SK-N-SH treated with all-trans-retinoic acid at 6 μM for 48 hours (cell line): ENCODE data around the gene DPYSL4.
A peak's percentile ranks its signal among the peaks of the same experiment; 100 is the strongest.

Experiments used
- ATAC-seq: fragments of 200-7000 bp; cut with Tn5 transposase; 3 replicates; pipeline ENCODE4 v1.9.1; 2020; ENCODE audit warnings: mild to moderate bottlenecking, moderate library complexity
- ARNTL ChIP-seq: fragments of 450-650 bp; formaldehyde crosslinking; IDR thresholded peaks from 2 replicates; pipeline ENCODE4 v1.5.0; 2020; ENCODE audit warnings: low read depth, mild to moderate bottlenecking, moderate library complexity, borderline replicate concordance
- BACH2 ChIP-seq: fragments of 250-450 bp; sonication (Bioruptor Pico); IDR thresholded peaks from 2 replicates; pipeline ENCODE4 v1.9.0; 2021; ENCODE audit warnings: mild to moderate bottlenecking, borderline replicate concordance
- CSDC2 ChIP-seq: fragments of 250-450 bp; sonication (Bioruptor Pico); IDR thresholded peaks from 2 replicates; pipeline ENCODE4 v1.5.0; 2020; ENCODE audit warnings: mild to moderate bottlenecking, moderate library complexity
- ESRRG ChIP-seq: fragments of 250-450 bp; sonication (Bioruptor Pico); IDR thresholded peaks from 2 replicates; pipeline ENCODE4 v1.6.1; 2021; ENCODE audit warnings: mild to moderate bottlenecking
- GLIS3 ChIP-seq: fragments of 250-450 bp; sonication (Bioruptor Pico); IDR thresholded peaks from 2 replicates; pipeline ENCODE4 v1.5.0; 2020; ENCODE audit warnings: mild to moderate bottlenecking, moderate library complexity
- ISL1 ChIP-seq: fragments of 250-450 bp; sonication (Bioruptor Pico); IDR thresholded peaks from 2 replicates; pipeline ENCODE4 v2.1.2; 2022; ENCODE audit warnings: mild to moderate bottlenecking, moderate library complexity
- OSR1 ChIP-seq: fragments of 250-450 bp; sonication (Bioruptor Pico); IDR thresholded peaks from 2 replicates; pipeline ENCODE4 v1.8.0; 2022; ENCODE audit warnings: moderate library complexity, mild to moderate bottlenecking, inconsistent platforms
- PATZ1 ChIP-seq: fragments of 250-450 bp; sonication (Bioruptor Pico); IDR thresholded peaks from 2 replicates; pipeline ENCODE4 v1.8.0; 2020; ENCODE audit warnings: mild to moderate bottlenecking, moderate library complexity, borderline replicate concordance
- PPARA ChIP-seq: fragments of 250-450 bp; sonication (Bioruptor Pico); IDR thresholded peaks from 2 replicates; pipeline ENCODE4 v1.5.0; 2020; ENCODE audit warnings: mild to moderate bottlenecking, borderline replicate concordance
- SNAI2 ChIP-seq: fragments of 250-450 bp; sonication (Bioruptor Pico); IDR thresholded peaks from 2 replicates; pipeline ENCODE4 v1.5.0; 2020; ENCODE audit warnings: mild to moderate bottlenecking, moderate library complexity
- TCF4 ChIP-seq: fragments of 250-450 bp; sonication (Bioruptor Pico); IDR thresholded peaks from 2 replicates; pipeline ENCODE4 v1.8.0; 2021; ENCODE audit warnings: mild to moderate bottlenecking, moderate library complexity, borderline replicate concordance
- TOX ChIP-seq: fragments of 250-450 bp; sonication (Bioruptor Pico); IDR thresholded peaks from 2 replicates; pipeline ENCODE4 v1.8.0; 2021; ENCODE audit warnings: mild to moderate bottlenecking, moderate library complexity, borderline replicate concordance
- ZC3H10 ChIP-seq: fragments of 250-450 bp; sonication (Bioruptor Pico); IDR thresholded peaks from 2 replicates; pipeline ENCODE4 v1.5.1; 2021; ENCODE audit warnings: mild to moderate bottlenecking, moderate library complexity
- ZFP3 ChIP-seq: fragments of 250-450 bp; sonication (Bioruptor Pico); IDR thresholded peaks from 2 replicates; pipeline ENCODE4 v1.5.0; 2020; ENCODE audit warnings: mild to moderate bottlenecking, moderate library complexity
- ZFP30 ChIP-seq: fragments of 450-650 bp; formaldehyde crosslinking; IDR thresholded peaks from 2 replicates; pipeline ENCODE4 v1.5.0; 2022; ENCODE audit warnings: mild to moderate bottlenecking, moderate library complexity
- ZNF565 ChIP-seq: fragments of 450-650 bp; formaldehyde crosslinking; conservative IDR thresholded peaks from 2 replicates; pipeline ENCODE4 v1.5.0; 2020; ENCODE audit warnings: low read depth, mild to moderate bottlenecking, moderate library complexity
- ZNF70 ChIP-seq: fragments of 450-650 bp; formaldehyde crosslinking; IDR thresholded peaks from 2 replicates; pipeline ENCODE4 v1.5.0; 2020; ENCODE audit warnings: mild to moderate bottlenecking, moderate library complexity
- ZNF8 ChIP-seq: fragments of 450-650 bp; formaldehyde crosslinking; IDR thresholded peaks from 2 replicates; pipeline ENCODE4 v1.5.0; 2020; ENCODE audit warnings: mild to moderate bottlenecking, moderate library complexity
- TF ChIP-seq, protein P1 (sequence below): fragments of 250-450 bp; sonication (Bioruptor Pico); IDR thresholded peaks from 2 replicates; pipeline ENCODE4 v1.5.0; 2020; ENCODE audit warnings: mild to moderate bottlenecking, moderate library complexity
- TF ChIP-seq, protein P2 (sequence below): fragments of 250-450 bp; sonication (Bioruptor Pico); IDR thresholded peaks from 2 replicates; pipeline ENCODE4 v1.5.1; 2020; ENCODE audit warnings: low read depth, mild to moderate bottlenecking, moderate library complexity
- TF ChIP-seq, protein P3 (sequence below): fragments of 250-450 bp; sonication (Bioruptor Pico); IDR thresholded peaks from 2 replicates; pipeline ENCODE4 v1.8.0; 2021; ENCODE audit warnings: low read depth, mild to moderate bottlenecking, moderate library complexity, borderline replicate concordance

The DPYSL4 gene

GRCh38 chr10:132207536-132208461, 21.1 kb downstream of the DPYSL4 start (continued):
- no peak for TF ChIP-seq BACH2
- no peak for TF ChIP-seq CSDC2

DNA sequence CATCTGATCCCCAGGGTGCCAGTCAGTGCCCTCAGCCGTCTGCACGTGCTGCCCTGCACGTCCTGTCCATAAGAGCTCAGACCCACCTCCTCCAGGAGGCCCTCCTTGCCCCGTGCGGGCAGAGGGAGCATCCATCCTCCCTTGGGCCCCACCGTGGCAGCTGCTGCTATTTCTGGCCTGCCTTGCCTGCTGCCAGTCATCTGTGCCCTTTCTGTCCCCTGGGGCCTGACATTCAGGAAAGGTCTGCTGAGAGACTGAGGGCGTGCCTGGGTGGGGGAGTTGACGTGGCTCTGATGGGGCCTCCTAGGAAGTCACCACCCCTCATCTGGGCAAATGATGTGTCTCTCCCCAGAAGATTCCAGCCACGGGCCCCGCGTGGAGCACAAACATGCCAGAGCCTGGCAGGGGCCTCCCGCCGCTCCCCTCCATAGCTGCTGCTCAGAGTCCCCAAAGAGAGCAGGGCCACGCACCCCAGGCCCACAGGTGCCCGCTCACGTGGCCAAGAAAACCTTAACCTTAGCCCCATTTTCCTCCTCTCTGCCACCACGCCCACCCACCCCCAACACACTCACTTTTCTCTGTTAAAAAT, 21.8 kb downstream of the DPYSL4 start:
- no peak for ATAC-seq
- TF ChIP-seq GLIS3 (CRISPR knock-in tag) = no peak
- no peak for TF ChIP-seq ZFP30
- TF ChIP-seq BACH2 = no peak

DNA sequence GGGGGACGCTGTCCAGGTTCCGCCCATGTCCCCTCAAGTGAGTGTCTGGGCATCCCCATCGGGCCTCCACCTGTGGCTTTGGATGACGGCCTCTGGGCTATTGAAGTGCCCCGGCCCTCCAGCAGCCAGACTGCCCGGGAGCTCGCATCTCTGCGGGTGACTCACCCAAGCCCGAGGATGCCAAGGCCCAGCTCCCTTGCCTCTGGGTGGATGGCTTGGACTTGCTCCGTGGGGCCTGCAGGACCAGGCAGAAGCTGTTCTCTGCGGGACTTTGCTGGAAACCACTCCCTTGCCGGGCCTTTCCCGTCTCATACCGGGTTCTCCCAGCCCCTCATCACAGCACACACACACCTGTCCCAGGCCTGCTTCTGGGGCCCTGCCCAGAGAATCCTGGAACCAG, 22.4 kb downstream of the DPYSL4 start:
- TF ChIP-seq PATZ1 (CRISPR knock-in tag) (no peak), GLIS3 (CRISPR knock-in tag) (no peak), ISL1 (no peak), ARNTL (no peak), CSDC2 (no peak), ZFP30 (no peak), OSR1 (CRISPR knock-in tag) (no peak), ZC3H10 (CRISPR knock-in tag) (no peak), ZNF565 (CRISPR knock-in tag) (no peak), ZFP3 (no peak), TOX (CRISPR knock-in tag) (no peak), PPARA (no peak), ESRRG (CRISPR knock-in tag) (no peak), SNAI2 (CRISPR knock-in tag) (no peak), TCF4 (CRISPR knock-in tag) (no peak), ZNF8 (no peak), ZNF70 (CRISPR knock-in tag) (no peak)
- TF ChIP-seq, protein P1, sequence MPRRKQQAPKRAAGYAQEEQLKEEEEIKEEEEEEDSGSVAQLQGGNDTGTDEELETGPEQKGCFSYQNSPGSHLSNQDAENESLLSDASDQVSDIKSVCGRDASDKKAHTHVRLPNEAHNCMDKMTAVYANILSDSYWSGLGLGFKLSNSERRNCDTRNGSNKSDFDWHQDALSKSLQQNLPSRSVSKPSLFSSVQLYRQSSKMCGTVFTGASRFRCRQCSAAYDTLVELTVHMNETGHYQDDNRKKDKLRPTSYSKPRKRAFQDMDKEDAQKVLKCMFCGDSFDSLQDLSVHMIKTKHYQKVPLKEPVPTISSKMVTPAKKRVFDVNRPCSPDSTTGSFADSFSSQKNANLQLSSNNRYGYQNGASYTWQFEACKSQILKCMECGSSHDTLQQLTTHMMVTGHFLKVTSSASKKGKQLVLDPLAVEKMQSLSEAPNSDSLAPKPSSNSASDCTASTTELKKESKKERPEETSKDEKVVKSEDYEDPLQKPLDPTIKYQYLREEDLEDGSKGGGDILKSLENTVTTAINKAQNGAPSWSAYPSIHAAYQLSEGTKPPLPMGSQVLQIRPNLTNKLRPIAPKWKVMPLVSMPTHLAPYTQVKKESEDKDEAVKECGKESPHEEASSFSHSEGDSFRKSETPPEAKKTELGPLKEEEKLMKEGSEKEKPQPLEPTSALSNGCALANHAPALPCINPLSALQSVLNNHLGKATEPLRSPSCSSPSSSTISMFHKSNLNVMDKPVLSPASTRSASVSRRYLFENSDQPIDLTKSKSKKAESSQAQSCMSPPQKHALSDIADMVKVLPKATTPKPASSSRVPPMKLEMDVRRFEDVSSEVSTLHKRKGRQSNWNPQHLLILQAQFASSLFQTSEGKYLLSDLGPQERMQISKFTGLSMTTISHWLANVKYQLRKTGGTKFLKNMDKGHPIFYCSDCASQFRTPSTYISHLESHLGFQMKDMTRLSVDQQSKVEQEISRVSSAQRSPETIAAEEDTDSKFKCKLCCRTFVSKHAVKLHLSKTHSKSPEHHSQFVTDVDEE (CRISPR knock-in tag) = no peak
- TF ChIP-seq, protein P2, sequence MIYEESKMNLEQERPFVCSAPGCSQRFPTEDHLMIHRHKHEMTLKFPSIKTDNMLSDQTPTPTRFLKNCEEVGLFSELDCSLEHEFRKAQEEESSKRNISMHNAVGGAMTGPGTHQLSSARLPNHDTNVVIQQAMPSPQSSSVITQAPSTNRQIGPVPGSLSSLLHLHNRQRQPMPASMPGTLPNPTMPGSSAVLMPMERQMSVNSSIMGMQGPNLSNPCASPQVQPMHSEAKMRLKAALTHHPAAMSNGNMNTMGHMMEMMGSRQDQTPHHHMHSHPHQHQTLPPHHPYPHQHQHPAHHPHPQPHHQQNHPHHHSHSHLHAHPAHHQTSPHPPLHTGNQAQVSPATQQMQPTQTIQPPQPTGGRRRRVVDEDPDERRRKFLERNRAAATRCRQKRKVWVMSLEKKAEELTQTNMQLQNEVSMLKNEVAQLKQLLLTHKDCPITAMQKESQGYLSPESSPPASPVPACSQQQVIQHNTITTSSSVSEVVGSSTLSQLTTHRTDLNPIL (CRISPR knock-in tag) = no peak
- ATAC-seq = peak; percentile 64

DNA sequence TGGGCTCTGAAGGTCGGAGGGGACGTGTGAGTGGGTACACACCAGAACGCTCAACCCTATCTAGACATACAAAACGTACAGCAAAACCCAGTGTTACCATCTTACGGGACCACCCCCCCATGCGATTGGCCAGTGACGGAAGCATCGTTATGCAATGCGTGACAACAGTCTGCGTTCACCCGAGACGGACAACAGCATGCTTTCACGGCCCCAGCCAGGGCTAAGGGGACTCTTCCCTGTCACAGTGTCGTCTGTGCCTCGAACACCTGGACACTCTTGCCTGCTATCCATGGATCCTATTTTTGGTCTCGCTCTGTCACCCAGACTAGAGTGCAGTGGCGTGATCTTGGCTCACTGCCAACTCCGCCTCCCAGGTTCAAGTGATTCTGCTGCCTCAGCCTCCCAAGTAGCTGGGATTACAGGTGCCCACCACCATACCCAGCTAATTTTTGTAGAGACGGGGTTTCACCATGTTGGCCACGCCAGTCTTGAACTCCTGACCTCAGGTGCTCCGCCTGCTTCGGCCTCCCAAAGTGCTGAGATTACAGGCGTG, 23.3 kb downstream of the DPYSL4 start:
- ATAC-seq = no peak
- TF ChIP-seq ZFP30 (no peak), GLIS3 (CRISPR knock-in tag) (no peak), ESRRG (CRISPR knock-in tag) (no peak), PATZ1 (CRISPR knock-in tag) (no peak), TCF4 (CRISPR knock-in tag) (no peak), ZNF8 (no peak), TOX (CRISPR knock-in tag) (no peak), ZFP3 (no peak), CSDC2 (no peak)
- TF ChIP-seq, protein P3, sequence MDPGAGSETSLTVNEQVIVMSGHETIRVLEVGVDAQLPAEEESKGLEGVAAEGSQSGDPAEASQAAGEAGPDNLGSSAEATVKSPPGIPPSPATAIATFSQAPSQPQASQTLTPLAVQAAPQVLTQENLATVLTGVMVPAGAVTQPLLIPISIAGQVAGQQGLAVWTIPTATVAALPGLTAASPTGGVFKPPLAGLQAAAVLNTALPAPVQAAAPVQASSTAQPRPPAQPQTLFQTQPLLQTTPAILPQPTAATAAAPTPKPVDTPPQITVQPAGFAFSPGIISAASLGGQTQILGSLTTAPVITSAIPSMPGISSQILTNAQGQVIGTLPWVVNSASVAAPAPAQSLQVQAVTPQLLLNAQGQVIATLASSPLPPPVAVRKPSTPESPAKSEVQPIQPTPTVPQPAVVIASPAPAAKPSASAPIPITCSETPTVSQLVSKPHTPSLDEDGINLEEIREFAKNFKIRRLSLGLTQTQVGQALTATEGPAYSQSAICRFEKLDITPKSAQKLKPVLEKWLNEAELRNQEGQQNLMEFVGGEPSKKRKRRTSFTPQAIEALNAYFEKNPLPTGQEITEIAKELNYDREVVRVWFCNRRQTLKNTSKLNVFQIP (CRISPR knock-in tag) = no peak
